Melanocyte of skin (primary cell): Measurements from ENCODE around the gene PLA2G4D. TPM values are rescaled to one million over a fixed set of nuclear protein-coding genes. Genes with fewer than 3 reads are reported as not detected.

ENCODE experiments used
- total RNA-seq, 2 donors: library from RNA; depleted of rRNA; stranded (reverse); fragments of >200 nt; gene quantifications; 2 replicates each; pipeline ENCODE4 v1.2.3, GENCODE V29; 2012

The PLA2G4D gene
- not detected for total RNA-seq

GRCh38 chr15:42094512-42094963, at the start of gene PLA2G4D:
PLA2G4D (minus strand) TSS chr15:42094562; CDS start chr15:42094459, 103 bp downstream.

GRCh38 chr15:42020713-42021273, 73.6 kb downstream of the PLA2G4D start, which contains the start of gene PLA2G4E:
PLA2G4E (minus strand) TSS chr15:42021042; CDS start chr15:42021030, 12 bp downstream.

Other genes with a start within 250 kb of the PLA2G4D start
- 1 to 10 TPM; 3.0 to 3.8 TPM for gene SPTBN5, start 200.5 kb downstream of the PLA2G4D start, total RNA-seq
- 10 to 100 TPM; 39.2 to 68.9 TPM for gene EHD4, start 122.0 kb downstream of the PLA2G4D start, total RNA-seq
- not detected for gene PLA2G4E, start 73.5 kb downstream of the PLA2G4D start, total RNA-seq
- gene PLA2G4F, start 62.1 kb upstream of the PLA2G4D start, total RNA-seq = not detected
- 10 to 100 TPM; 51.6 to 53.7 TPM for gene VPS39, start 113.7 kb upstream of the PLA2G4D start, total RNA-seq
- 10 to 100 TPM; 38.9 to 42.3 TPM for gene GANC, start 178.6 kb upstream of the PLA2G4D start, total RNA-seq
- gene TMEM87A, start 178.9 kb upstream of the PLA2G4D start, total RNA-seq = 10 to 100 TPM; 83.3 to 94.3 TPM